GM12878 (cell line): ENCODE results near the gene NUDT10.

Source experiments
- ATF7 ChIP-seq: fragments of 450-650 bp; IDR thresholded peaks from 2 replicates; pipeline ENCODE4 v1.6.1; 2016; ENCODE audit warnings: low read depth, mild to moderate bottlenecking
- NR2F1 ChIP-seq: fragments of 450-650 bp; conservative IDR thresholded peaks from 2 replicates; pipeline ENCODE4 v1.6.1; 2017; ENCODE audit warnings: mild to moderate bottlenecking
- SP1 ChIP-seq: IDR thresholded peaks from one replicate; pipeline ENCODE4 v1.6.1; 2011; ENCODE audit warnings: low read depth, low read length
- TF ChIP-seq, protein P1 (sequence below), 3 experiments: IDR thresholded peaks in 2 of 3; conservative IDR thresholded peaks in 1 of 3; 2 replicates each; pipeline ENCODE4 v1.5.1; 2011; ENCODE audit warnings: low read depth in 3 of 3, low read length in 3 of 3, mild to moderate bottlenecking in 3 of 3, control low read depth in 2 of 3, moderate library complexity in 2 of 3, inconsistent platforms in 1 of 3, mixed read lengths in 1 of 3; ENCODE audit not compliant: control insufficient read depth in 2 of 3, insufficient read depth in 1 of 3; ENCODE audit errors: extremely low read depth in 1 of 3
- TF ChIP-seq, protein P2 (sequence below): IDR thresholded peaks from 2 replicates; pipeline ENCODE4 v1.6.1; 2012; ENCODE audit warnings: mild to moderate bottlenecking, low read depth, low read length

DNA sequence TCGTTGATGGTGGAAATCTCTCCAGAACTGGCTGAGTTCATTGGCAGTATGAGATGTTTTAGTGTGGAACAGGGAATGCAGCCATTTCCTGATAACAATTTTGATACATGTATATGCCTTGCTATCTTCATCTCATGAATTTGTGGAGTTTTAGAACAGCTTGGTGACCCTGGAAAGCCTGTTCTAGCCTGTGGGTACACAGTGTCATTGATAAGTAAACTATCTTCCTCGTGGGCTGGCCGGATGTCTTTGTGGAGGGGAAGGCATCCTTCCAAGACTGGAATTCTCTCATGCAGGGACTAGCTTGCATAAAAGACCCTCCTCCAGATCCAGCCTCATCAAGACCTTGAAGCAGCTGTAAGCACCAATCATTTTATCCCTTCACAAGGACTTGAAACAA lies 40.2 kb upstream of the NUDT10 start:
- no peak for TF ChIP-seq SP1
- TF ChIP-seq, protein P1, sequence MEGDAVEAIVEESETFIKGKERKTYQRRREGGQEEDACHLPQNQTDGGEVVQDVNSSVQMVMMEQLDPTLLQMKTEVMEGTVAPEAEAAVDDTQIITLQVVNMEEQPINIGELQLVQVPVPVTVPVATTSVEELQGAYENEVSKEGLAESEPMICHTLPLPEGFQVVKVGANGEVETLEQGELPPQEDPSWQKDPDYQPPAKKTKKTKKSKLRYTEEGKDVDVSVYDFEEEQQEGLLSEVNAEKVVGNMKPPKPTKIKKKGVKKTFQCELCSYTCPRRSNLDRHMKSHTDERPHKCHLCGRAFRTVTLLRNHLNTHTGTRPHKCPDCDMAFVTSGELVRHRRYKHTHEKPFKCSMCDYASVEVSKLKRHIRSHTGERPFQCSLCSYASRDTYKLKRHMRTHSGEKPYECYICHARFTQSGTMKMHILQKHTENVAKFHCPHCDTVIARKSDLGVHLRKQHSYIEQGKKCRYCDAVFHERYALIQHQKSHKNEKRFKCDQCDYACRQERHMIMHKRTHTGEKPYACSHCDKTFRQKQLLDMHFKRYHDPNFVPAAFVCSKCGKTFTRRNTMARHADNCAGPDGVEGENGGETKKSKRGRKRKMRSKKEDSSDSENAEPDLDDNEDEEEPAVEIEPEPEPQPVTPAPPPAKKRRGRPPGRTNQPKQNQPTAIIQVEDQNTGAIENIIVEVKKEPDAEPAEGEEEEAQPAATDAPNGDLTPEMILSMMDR (IDR thresholded peaks at IDR 0.05 in 2 of 3, conservative IDR thresholded peaks at IDR 0.05 in 1 of 3; ENCODE audit: control insufficient read depth in 2 of 3, extremely low read depth in 1 of 3, insufficient read depth in 1 of 3, low read depth in 3 of 3, low read length in 3 of 3), result no peak
- no peak for TF ChIP-seq ATF7
- TF ChIP-seq NR2F1, result no peak
- TF ChIP-seq, protein P2, sequence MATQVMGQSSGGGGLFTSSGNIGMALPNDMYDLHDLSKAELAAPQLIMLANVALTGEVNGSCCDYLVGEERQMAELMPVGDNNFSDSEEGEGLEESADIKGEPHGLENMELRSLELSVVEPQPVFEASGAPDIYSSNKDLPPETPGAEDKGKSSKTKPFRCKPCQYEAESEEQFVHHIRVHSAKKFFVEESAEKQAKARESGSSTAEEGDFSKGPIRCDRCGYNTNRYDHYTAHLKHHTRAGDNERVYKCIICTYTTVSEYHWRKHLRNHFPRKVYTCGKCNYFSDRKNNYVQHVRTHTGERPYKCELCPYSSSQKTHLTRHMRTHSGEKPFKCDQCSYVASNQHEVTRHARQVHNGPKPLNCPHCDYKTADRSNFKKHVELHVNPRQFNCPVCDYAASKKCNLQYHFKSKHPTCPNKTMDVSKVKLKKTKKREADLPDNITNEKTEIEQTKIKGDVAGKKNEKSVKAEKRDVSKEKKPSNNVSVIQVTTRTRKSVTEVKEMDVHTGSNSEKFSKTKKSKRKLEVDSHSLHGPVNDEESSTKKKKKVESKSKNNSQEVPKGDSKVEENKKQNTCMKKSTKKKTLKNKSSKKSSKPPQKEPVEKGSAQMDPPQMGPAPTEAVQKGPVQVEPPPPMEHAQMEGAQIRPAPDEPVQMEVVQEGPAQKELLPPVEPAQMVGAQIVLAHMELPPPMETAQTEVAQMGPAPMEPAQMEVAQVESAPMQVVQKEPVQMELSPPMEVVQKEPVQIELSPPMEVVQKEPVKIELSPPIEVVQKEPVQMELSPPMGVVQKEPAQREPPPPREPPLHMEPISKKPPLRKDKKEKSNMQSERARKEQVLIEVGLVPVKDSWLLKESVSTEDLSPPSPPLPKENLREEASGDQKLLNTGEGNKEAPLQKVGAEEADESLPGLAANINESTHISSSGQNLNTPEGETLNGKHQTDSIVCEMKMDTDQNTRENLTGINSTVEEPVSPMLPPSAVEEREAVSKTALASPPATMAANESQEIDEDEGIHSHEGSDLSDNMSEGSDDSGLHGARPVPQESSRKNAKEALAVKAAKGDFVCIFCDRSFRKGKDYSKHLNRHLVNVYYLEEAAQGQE, result no peak
